Fibroblast of skin of left quadriceps (primary cell): ENCODE measurements around the gene MRPL34.
A peak's percentile ranks its signal among the peaks of the same experiment; 100 is the strongest.
"Not testable (repeated sequence)": the region's sequence is repeated elsewhere in the genome, so short reads cannot be mapped to it uniquely, and the experiment has no call there.

Experiments used
- DNase-seq, 2 experiments: peaks; one replicate each; pipeline ENCODE4 v3.0.0-alpha.2; 2013; ENCODE audit warnings: low read depth in 2 of 2

MRPL34 gene

GRCh38 chr19:17285415-17286135 is 20.1 kb upstream of the MRPL34 start:
- no peak for DNase-seq

- no peak for DNase-seq
Observed at GRCh38 chr19:17286263-17286662, 19.4 kb upstream of the MRPL34 start.

GRCh38 chr19:17286752-17287151 is 18.9 kb upstream of the MRPL34 start:
- no peak for DNase-seq

- DNase-seq, result peak; percentile 68 to 69
Observed at GRCh38 chr19:17289489-17289888, 16.2 kb upstream of the MRPL34 start.

GRCh38 chr19:17292301-17293074 is 13.2 kb upstream of the MRPL34 start:
- peak; percentile 71 to 74 for DNase-seq

- no peak for DNase-seq
Observed at GRCh38 chr19:17293605-17294004, 12.1 kb upstream of the MRPL34 start.

- DNase-seq, result no peak
Observed at GRCh38 chr19:17294051-17294891, 11.4 kb upstream of the MRPL34 start.

GRCh38 chr19:17295551-17295950 is 10.1 kb upstream of the MRPL34 start:
- not testable (repeated sequence) for DNase-seq

- no peak for DNase-seq
Observed at GRCh38 chr19:17296273-17296672, 9.4 kb upstream of the MRPL34 start.

GRCh38 chr19:17296976-17297375 is 8.7 kb upstream of the MRPL34 start:
- no peak for DNase-seq

GRCh38 chr19:17300992-17301619 is 4.6 kb upstream of the MRPL34 start:
- no peak for DNase-seq

GRCh38 chr19:17302391-17303166 is 3.1 kb upstream of the MRPL34 start:
- no peak for DNase-seq

GRCh38 chr19:17303167-17303939 is 2.3 kb upstream of the MRPL34 start, which contains the start of gene ABHD8:
Gene ABHD8 (minus strand): TSS chr19:17303425. CDS start chr19:17301616, 1,809 bp downstream.
- DNase-seq, result peak; percentile 84 to 87

GRCh38 chr19:17303940-17304267 is 1.8 kb upstream of the MRPL34 start:
- no peak for DNase-seq

- DNase-seq, result no peak
Observed at GRCh38 chr19:17304386-17305215, 1.1 kb upstream of the MRPL34 start.

GRCh38 chr19:17305216-17305516 is 506 bp upstream of the MRPL34 start:
- DNase-seq, result no peak

- no peak for DNase-seq
Observed at GRCh38 chr19:17306285-17306714, 628 bp downstream of the MRPL34 start.

GRCh38 chr19:17307876-17308377 is 2.3 kb downstream of the MRPL34 start:
- DNase-seq, result no peak
